GM12874 (cell line): ENCODE measurements around the gene ATN1.

Experiments
- CTCF ChIP-seq: IDR thresholded peaks from 2 replicates; pipeline ENCODE4 v1.5.1; 2011; ENCODE audit warnings: low read depth, mild to moderate bottlenecking, control low read depth, low read length, moderate library complexity; ENCODE audit not compliant: insufficient read depth

ATN1 gene

GRCh38 chr12:6923003-6923732 lies 4.6 kb upstream of the ATN1 start:
- TF ChIP-seq CTCF = no peak

- no peak for TF ChIP-seq CTCF
These were observed 3.9 kb upstream of the ATN1 start for GRCh38 chr12:6923851-6924250.

- no peak for TF ChIP-seq CTCF
These were observed 2.6 kb upstream of the ATN1 start for GRCh38 chr12:6925239-6925539.

GRCh38 chr12:6925540-6926279 lies 2.0 kb upstream of the ATN1 start:
- no peak for TF ChIP-seq CTCF

GRCh38 chr12:6928022-6928702 lies 403 bp downstream of the ATN1 start:
- TF ChIP-seq CTCF = no peak

GRCh38 chr12:6928703-6929407 lies 1.1 kb downstream of the ATN1 start:
- TF ChIP-seq CTCF = no peak
